HG03354 (cell line): ENCODE measurements around the gene DNHD1.
"Not testable (repeated sequence)": the region's sequence is repeated elsewhere in the genome, so short reads cannot be mapped to it uniquely, and the experiment has no call there.

Experiments used
- ATAC-seq: cut with Tn5 transposase; IDR thresholded peaks from one replicate; pipeline ENCODE4 v1.9.1; 2021; ENCODE audit warnings: mild to moderate bottlenecking; ENCODE audit not compliant: unreplicated experiment, poor library complexity, severe bottlenecking

Gene DNHD1

DNA sequence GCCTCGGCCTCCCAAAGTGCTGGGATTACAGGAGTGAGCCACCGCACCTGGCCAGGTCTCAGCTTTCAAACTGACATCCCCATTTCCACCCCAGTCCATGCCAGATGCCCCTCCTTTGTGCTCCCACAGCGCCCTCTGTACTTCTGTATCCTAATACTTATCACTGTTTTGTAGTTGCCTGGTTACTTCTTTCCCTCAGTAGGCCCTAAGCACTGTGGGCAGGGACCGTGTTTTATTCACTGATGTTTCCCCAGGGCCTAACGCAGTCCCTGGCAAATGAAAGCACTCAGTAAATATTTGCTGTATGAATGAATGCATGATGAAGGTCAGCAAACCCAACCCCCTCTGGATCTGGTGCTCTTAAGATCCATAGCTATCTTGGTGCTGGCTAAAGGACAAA is 21.1 kb upstream of the DNHD1 start:
- ATAC-seq, result no peak

GRCh38 chr11:6476571-6476970 is 20.5 kb upstream of the DNHD1 start:
- no peak for ATAC-seq

GRCh38 chr11:6480299-6480914 is 16.7 kb upstream of the DNHD1 start:
- ATAC-seq, result no peak

GRCh38 chr11:6481012-6481923 is 15.8 kb upstream of the DNHD1 start, which contains the start of the genes ARFIP2 and TIMM10B:
TSS of gene ARFIP2 (minus strand) at chr11:6481331. CDS start at chr11:6480421, 910 bp downstream.
TSS of gene TIMM10B (plus strand) at chr11:6481501. CDS start at chr11:6481517, 16 bp downstream.
- ATAC-seq, result peak; percentile 99

- ATAC-seq, result peak; percentile 1
These were observed 15.2 kb upstream of the DNHD1 start for GRCh38 chr11:6481924-6482275.

DNA sequence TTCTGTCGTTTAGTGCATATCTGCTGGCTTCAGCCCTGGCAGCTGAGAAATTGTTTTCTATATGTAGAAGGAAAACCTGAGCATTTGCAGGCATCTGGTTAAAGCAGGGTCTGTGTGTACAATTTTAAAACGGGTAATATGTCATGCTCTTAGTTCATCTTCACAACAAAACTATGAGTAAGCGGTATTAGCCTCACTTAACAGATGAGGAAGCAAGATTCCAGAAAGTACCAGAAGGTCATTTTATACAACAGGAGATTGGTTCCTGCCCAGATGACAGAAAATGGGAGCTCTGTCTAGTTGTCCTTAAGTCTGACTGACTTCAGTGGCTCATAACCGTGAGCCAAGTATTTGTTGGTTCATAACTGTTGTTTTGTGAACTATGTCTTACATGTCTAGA is 14.6 kb upstream of the DNHD1 start:
- ATAC-seq, result no peak

DNA sequence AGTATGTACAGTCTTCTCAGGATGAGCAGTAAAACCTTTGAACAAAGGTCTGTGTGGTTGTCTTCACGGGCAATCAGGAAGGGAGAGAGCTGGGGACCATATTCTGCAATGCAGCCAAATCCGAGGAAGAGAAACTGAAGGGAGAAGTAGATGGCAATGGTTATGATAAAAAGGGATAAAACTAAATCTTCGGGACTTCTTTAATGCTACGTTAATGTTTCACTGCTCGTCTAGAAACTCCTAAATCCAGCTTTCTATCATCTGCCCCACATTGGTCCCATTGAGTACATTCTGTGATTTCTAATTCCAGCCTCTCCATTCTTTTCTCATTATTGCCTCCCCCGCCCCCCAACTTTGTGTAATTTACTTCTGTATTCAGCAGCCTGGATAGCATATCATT is 14.1 kb upstream of the DNHD1 start:
- ATAC-seq, result no peak

GRCh38 chr11:6485661-6486060 is 11.4 kb upstream of the DNHD1 start:
- no peak for ATAC-seq

- no peak for ATAC-seq
These were observed 10.8 kb upstream of the DNHD1 start for GRCh38 chr11:6486256-6486655.

GRCh38 chr11:6486938-6487337 is 10.1 kb upstream of the DNHD1 start:
- ATAC-seq, result no peak

- ATAC-seq, result no peak
These were observed 8.7 kb upstream of the DNHD1 start for GRCh38 chr11:6488342-6488741.

DNA sequence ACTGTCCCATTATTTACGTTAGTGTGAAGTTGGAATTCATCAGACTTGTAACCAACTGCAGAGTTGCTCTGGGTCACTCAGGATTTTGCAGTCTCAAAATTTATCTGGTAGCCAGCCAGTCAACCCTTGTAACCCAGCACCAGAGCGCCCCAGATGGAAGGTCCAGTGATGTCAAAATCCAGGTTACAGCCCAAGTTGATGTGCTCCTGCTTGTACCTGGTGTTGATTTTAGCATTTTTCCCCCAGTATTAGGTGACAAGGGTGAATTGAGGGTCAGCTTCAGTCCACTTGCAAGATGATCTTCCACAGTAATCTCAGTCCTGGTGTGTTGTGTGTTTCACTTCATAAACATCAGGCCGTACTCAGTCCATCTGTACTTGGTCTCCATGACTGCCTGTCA is 8.3 kb upstream of the DNHD1 start:
- no peak for ATAC-seq

DNA sequence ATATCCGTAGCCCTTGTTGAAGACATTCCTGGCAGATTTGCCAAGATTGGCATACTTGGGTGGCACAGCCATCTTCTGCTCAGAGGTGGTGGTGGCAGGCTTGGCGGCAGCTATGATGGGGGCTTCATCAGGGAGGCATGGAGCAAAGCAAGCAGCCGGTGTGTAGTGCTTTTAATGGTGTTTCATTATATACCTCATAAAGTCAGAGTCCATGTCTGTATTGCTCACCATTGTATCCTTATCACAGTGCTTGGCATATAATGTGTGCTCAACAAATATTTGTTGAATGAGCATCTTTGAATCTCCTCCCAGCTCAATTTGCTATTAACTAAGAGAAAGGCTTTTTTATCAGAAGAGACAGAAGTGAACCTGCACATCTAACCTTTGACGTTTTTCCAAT is 7.8 kb upstream of the DNHD1 start:
- ATAC-seq, result no peak

DNA sequence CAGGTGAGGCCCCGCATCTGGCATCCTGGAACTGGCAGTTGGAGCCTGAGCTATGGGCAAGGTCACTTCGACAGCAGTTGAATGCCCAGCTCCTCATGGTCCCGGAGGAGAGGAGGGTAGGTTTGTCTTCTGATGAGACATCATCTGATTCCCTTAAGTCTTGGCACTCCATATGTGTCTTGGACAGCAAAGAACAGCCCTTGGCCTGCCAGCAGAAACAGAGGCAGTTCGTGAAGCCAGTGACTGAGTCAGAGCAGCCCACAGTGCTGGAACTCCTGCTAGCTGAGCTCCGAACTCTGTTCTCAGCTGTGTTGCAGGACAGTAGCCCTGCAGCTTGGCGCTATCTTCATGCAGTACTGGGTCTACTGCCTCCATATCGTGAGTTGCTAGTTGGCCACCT is 1.0 kb downstream of the DNHD1 start:
- no peak for ATAC-seq

- ATAC-seq, result no peak
These were observed 1.5 kb downstream of the DNHD1 start for GRCh38 chr11:6498544-6498943.

DNA sequence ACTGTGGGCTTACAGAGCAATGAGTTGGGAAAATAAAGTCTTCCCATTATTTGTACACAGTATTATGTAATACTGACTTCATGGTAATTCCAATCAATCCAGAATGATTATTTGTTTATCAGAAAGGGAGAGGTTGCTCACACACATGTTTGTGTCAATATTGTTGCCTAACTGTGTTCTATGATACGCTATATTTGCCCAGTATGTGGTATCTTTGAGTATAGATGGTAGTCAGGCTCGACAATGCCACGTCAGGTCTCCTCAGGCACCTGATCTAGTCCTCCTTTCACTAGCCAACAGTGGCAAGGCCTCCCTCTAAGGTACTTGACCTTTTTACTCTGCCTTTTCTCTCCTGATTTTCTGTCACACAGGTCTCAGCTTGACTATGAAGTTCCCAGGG is 5.3 kb downstream of the DNHD1 start:
- no peak for ATAC-seq

DNA sequence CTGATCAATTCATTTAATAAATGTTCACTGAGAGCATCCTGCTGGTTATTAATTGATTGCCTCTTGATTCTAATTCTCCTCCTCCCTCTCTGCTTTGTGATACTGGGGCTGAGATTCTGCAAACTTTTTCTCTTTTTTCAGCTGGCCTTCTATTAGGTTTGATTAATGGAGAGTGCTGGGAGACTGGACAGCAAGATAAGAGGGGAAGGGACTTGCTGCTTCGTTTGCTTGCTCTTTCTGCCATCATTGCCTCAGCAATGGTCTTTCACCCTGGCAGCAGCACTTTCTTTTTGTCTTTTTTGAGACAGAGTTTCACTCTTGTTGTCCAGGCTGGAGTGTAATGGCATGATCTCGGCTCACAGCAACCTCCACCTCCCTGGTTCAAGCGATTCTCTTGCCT is 7.1 kb downstream of the DNHD1 start:
- no peak for ATAC-seq

- ATAC-seq, result peak; percentile 76
These were observed 8.6 kb downstream of the DNHD1 start for GRCh38 chr11:6505577-6506240.

- ATAC-seq, result no peak
These were observed 19.8 kb downstream of the DNHD1 start for GRCh38 chr11:6516865-6517264.

- no peak for ATAC-seq
These were observed 23.2 kb downstream of the DNHD1 start for GRCh38 chr11:6520265-6520664.

GRCh38 chr11:6521946-6522345 is 24.9 kb downstream of the DNHD1 start:
- ATAC-seq, result not testable (repeated sequence)
